Amniotic epithelial cell (primary cell): ENCODE measurements around the gene ANKRD44.
"Not testable (repeated sequence)": the region's sequence is repeated elsewhere in the genome, so short reads cannot be mapped to it uniquely, and the experiment has no call there.

ENCODE experiments used
- DNase-seq: peaks from one replicate; pipeline ENCODE4 v3.0.0-alpha.2; 2010; ENCODE audit warnings: low read depth

ANKRD44 gene

DNA sequence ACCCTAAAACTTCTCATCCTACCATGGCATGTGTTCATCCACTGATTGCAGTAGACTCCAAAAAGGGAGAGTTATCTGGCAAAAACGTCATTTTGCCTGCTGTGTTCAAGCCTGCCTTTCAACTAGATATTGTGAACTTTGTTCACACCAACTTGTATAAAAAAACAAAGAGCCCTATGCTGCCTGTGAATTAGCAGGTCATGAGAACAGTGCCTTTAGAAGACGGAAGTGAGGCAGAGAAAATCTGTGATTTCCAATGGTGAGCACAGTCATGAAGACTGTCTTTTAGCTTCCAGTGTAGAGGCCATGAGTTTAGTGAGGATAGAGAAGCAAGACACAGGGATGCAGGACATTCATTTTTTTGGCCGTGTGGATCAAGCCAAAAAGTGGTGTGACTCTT is 280.5 kb downstream of the ANKRD44 start:
- no peak for DNase-seq

DNA sequence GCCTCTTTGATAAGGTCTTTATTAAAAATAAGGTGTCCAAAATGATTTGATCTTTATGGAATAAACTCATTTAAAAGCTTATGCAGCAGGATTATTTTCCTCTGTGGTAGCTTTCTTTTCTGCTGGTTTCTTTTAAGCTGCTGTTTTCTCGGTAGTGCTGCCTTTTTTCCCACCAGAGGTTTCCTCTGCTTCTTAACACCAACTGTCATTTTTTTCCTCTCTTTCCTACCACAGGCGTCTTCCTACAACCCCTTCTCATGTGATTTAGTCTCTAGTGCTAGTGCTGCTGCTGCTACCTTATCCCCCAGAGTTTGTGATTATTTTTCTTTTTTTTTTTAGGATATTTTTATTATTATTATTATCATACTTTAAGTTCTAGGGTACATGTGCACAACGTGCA is 281.9 kb downstream of the ANKRD44 start:
- no peak for DNase-seq

DNA sequence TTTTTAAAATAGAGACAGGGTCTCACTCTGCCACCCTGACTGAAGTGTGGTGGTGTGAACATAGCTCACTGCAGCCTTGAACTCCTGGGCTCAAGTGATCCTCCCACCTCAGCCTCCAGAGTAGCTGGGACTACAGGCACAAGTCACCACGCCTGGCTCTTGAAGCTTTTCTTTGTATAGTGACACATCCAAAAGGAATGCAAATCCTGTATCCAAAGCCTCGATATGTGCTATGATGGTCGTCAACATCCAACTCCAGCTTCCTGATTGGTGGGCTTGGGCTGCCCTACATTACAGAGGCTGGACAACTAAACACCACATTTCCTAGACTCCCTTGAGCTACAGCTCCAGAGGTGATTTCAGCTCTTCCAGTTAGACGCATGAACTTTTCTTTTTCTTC is 282.4 kb downstream of the ANKRD44 start:
- DNase-seq, result peak; percentile 70

- no peak for DNase-seq
Measured at GRCh38 chr2:197024206-197024605, 286.4 kb downstream of the ANKRD44 start.

- not testable (repeated sequence) for DNase-seq
Measured at GRCh38 chr2:197020921-197021320, 289.7 kb downstream of the ANKRD44 start.

DNA sequence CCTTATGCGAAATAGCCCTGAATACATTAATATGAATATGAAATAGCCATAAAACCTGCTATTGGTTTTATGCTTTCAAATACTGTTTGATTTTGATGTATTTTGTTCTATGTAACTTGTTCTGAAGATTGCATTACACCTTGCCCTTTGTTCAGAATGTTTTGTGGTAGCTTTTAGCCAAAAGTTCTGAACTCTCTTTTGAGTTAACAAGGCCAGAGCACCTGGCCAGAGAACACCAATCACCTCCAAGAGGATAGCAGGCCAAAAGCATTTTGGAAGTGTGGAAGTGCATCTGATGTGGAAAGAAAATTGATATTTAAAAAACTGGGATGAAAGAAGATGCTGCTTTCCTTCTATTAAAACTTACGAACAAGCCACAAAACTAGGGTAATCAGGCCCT is 297.5 kb downstream of the ANKRD44 start:
- DNase-seq, result no peak

DNA sequence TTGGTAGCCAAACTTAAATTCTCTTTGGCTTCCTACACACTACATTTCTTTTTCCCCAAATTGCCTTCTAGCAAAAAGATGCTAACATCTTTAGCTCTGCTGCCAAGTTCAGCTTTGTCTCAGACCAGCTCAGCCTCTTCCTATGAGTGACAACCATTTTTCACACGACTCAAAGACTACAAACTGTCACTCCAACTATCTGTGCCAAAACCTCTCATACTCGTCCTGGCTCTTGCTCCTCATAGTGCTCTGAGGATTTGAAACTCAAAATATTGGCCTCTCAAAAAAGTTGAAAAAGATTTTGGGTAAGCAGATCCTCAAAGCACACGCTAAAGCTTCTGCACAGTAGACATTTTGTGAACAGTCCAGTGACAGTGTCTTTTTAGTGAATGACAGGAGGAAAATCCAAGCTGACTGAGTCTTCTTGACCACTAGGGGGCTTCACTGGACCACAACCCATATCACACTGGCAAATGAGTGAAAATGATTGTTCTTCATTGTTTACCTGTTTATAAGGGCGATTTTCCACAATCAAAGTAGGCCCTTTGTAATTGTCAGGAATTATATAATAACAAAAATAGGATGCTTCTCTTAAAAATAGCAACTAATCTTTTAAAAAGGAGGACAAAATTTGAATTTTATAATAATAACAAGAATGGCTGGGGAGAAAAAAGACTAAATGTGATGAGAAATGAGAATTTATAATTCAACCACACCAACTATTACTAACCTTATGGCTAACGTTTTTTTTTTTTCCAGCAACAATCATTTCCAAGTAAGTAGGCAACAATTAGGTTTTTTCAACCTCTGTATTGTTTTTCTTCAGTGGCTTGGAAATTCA is 298.6 kb downstream of the ANKRD44 start:
- peak; percentile 32 for DNase-seq

DNA sequence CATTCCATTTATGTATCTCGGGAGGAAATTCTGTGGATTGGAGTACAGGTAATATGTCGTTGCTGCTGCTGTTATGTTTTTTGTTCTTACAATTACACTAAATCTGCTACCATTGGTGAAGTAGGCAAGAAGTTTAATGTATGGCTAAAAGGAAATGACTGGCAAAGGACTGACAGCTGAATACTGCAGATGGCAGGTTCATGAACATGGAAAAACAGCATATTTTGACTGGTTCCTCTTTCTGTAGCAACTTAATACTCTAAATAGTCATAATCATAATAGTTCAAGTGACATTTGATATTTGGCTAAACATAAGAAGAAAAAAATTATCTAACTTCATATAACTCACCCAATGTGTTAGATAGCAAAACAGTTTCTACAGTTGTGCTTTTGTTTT is 299.6 kb downstream of the ANKRD44 start:
- DNase-seq, result no peak

DNA sequence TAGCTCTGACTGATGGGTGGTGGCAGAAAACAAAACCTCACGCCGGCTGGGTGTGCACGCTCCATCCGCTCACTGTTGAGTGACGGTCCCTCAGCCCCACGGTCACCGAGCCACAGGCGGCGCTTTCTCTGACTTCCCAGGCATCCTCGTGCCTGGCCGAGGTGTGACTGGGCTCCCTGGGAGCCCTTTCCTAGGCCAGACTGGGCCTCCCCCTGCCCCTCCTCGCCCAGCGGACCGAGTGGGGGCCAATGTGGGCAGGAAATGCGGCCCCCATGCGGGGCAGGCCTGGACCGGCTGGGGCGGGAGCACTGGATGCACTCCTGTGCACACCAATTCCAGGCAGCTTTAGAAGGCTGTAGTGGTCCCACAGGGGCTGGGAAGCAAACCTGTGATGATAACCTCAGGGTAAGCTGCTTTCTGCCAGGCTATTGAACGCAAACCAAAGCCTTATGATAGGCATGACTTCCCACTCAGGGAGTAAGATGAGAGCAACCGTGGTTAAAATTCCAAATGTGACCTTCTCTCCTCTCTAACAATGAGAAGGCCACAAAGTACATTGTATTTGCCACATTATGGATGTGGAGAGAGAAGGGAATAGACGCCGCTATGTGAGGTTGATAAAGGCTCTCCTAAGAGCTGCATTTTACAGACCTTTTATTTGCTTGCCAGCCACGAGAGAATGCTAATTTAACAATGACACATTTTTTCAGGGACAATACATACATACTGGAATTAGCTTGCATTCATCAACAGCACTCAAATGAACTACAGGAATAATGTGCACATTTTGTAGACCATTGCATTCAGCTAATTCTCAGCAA is 300.2 kb downstream of the ANKRD44 start:
- no peak for DNase-seq

DNA sequence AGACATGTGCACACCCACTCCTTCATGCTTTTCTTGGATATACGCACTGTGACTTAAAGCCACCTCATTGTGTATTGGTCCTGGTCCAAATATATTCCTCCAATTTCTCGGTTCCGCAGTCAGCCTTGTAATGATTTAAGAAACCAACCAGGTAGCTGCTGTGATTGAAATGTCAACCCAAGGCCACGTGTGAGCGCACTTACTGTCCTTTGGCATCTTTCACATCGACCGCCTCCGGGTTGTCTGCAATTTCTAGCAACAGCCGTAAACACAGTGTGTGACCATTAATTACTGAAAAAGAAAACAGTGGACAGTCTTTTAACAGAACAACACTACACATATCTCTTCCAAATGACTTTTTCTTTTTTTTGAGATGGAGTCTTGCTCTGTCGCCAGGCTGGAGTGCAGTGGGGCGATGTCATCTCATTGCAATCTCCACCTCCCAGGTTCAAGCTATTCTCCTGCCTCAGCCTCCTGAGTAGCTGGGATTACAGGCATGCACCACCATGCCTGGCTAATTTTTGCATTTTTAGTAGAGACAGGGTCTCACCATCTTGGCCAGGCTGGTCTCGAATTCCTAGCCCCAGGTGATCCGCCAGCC is 301.7 kb downstream of the ANKRD44 start:
- DNase-seq, result not testable (repeated sequence)

GRCh38 chr2:197007716-197008628 is 302.6 kb downstream of the ANKRD44 start:
- DNase-seq, result peak; percentile 62

- DNase-seq, result no peak
Measured at GRCh38 chr2:197001921-197002320, 308.7 kb downstream of the ANKRD44 start.

GRCh38 chr2:196995757-196996314 is 314.7 kb downstream of the ANKRD44 start:
- no peak for DNase-seq

GRCh38 chr2:196994764-196995163 is 315.8 kb downstream of the ANKRD44 start:
- no peak for DNase-seq

- DNase-seq, result no peak
Measured at GRCh38 chr2:196993617-196994016, 317.0 kb downstream of the ANKRD44 start.

- no peak for DNase-seq
Measured at GRCh38 chr2:196992466-196992865, 318.1 kb downstream of the ANKRD44 start.

DNA sequence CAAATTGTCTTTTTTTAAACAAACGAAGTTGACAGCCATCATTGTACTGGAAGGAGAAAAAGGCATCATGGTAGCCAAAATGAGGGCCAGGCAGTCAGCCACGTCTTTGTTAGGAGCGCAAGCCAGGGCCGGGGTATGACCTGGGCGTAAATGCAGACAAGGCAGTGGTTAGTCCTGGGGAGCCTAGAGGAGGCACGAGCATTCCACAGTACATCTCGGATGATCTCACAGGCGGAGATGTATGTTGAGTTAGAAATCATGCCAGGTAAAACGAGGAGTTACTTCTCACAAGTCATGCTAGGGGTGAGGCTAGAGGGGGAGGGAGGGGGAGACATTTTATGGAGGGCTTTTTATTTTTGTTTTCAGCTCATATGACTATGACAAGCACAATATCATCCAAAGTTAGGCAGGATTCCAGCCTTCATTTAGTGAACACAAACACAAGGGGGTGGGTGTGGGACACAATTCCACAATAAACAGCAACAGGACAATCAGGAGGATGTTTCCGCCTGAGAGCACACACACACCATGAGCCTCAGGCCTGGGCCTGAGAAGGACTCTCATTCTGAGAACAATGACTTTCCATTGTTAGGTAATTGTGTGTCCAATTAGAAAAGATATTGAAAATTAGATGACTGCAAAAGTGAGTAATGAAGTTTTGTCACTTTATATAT is 319.7 kb downstream of the ANKRD44 start:
- no peak for DNase-seq

DNA sequence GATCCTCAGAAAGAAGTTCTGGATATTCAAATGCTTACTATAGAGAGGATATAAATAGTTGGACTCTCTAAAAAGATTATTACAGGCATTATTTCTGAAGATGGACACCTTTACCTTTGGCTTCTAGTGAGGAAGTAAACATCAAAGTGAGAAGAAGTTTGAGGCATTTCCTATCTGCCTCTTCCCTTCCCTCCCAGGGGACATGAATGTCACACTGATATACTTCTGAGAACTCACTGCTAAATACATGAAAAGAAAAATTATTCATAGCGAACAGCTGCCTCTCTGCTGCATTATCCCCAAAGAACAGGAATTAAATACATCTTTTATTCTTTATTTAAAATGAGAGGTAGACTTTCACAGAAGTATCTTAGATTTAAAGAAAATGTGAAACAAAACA is 320.5 kb downstream of the ANKRD44 start:
- no peak for DNase-seq

- DNase-seq, result no peak
Measured at GRCh38 chr2:196989496-196989895, 321.1 kb downstream of the ANKRD44 start.

DNA sequence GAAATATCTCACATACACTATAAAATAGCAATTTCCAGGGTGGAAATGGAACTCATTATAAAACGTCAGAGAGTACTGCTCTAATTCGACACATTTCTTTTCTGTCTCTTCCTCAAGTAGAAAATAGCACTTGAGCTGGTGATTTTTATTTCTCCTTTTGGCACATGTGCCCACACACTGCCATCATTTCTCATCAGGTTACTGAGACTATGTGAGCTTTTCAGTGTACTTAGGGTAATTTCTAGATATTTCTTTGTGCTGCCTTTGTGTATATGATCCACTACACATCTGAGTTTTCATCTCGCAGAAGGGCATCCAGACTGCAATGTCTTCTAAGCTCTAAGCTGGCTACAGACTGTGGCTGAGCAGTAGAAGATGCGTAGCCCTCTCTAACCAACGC is 321.9 kb downstream of the ANKRD44 start:
- no peak for DNase-seq
